ENCODE results near the gene TNRC18.
"Not testable (repeated sequence)": the region's sequence is repeated elsewhere in the genome, so short reads cannot be mapped to it uniquely, and the experiment has no call there.

TNRC18 gene

GRCh38 chr7:5287802-5288201 lies 135.8 kb downstream of the TNRC18 start:
- Histone ChIP-seq H3K9ac (ENCODE audit: low read length in 5 of 5) (no peak overlapping the region), H3K9me3 (ENCODE audit: control insufficient read depth in 5 of 5, low read length in 5 of 5) (no peaks in the 10 kb centered on the region), H3K27me3 (ENCODE audit: control insufficient read depth in 5 of 5, insufficient read depth in 4 of 5, low read length in 5 of 5) (peaks cover 0 to 3% (median 0%) of the 10 kb centered on the region in 5 donors), H3K4me3 (ENCODE audit: low read depth in 1 of 5, low read length in 5 of 5) (no peak overlapping the region), H3K4me1 (ENCODE audit: control insufficient read depth in 5 of 5, insufficient read depth in 5 of 5, low read length in 5 of 5) (peaks cover 0 to 20% (median 17%) of the 10 kb centered on the region in 5 donors), H3K27ac (ENCODE audit: low read depth, low read length) (no peak overlapping the region), H3K36me3 (ENCODE audit: control insufficient read depth in 5 of 5, insufficient read depth in 5 of 5, low read length in 5 of 5) (peaks cover 0 to 21% (median 11%) of the 10 kb centered on the region in 5 donors)

- not testable (repeated sequence) for H3K4me3 ChIP-seq (ENCODE audit: low read depth in 1 of 5, low read length in 5 of 5); H3K9me3 ChIP-seq (ENCODE audit: control insufficient read depth in 5 of 5, low read length in 5 of 5); H3K27me3 ChIP-seq (ENCODE audit: control insufficient read depth in 5 of 5, insufficient read depth in 4 of 5, low read length in 5 of 5); H3K27ac ChIP-seq (ENCODE audit: low read depth, low read length); H3K9ac ChIP-seq (ENCODE audit: low read length in 5 of 5)
- H3K4me1 ChIP-seq (ENCODE audit: control insufficient read depth in 5 of 5, insufficient read depth in 5 of 5, low read length in 5 of 5) = peaks cover 0 to 20% (median 17%) of the 10 kb centered on the region in 5 donors
- peaks cover 0 to 21% (median 11%) of the 10 kb centered on the region in 5 donors for H3K36me3 ChIP-seq (ENCODE audit: control insufficient read depth in 5 of 5, insufficient read depth in 5 of 5, low read length in 5 of 5)
Measured at GRCh38 chr7:5287373-5287772, 136.3 kb downstream of the TNRC18 start.

GRCh38 chr7:5286933-5287332 lies 136.7 kb downstream of the TNRC18 start:
- no peak overlapping the region for H3K9ac ChIP-seq (ENCODE audit: low read length in 5 of 5)
- H3K9me3 ChIP-seq (ENCODE audit: control insufficient read depth in 5 of 5, low read length in 5 of 5) = no peaks in the 10 kb centered on the region
- H3K27ac ChIP-seq (ENCODE audit: low read depth, low read length) = no peak overlapping the region
- H3K36me3 ChIP-seq (ENCODE audit: control insufficient read depth in 5 of 5, insufficient read depth in 5 of 5, low read length in 5 of 5) = peaks cover 0 to 19% (median 11%) of the 10 kb centered on the region in 5 donors
- peaks cover 0 to 3% (median 0%) of the 10 kb centered on the region in 5 donors for H3K27me3 ChIP-seq (ENCODE audit: control insufficient read depth in 5 of 5, insufficient read depth in 4 of 5, low read length in 5 of 5)
- H3K4me1 ChIP-seq (ENCODE audit: control insufficient read depth in 5 of 5, insufficient read depth in 5 of 5, low read length in 5 of 5) = peaks cover 0 to 20% (median 17%) of the 10 kb centered on the region in 5 donors
- H3K4me3 ChIP-seq (ENCODE audit: low read depth in 1 of 5, low read length in 5 of 5) = no peak overlapping the region

GRCh38 chr7:5284304-5285281 lies 139.0 kb downstream of the TNRC18 start:
- Histone ChIP-seq H3K4me3 (ENCODE audit: low read depth in 1 of 5, low read length in 5 of 5) (peak overlapping the region in 3 of 5 donors; percentile 42 to 61 (median 49)), H3K27me3 (ENCODE audit: control insufficient read depth in 5 of 5, insufficient read depth in 4 of 5, low read length in 5 of 5) (peaks cover 0 to 3% (median 0%) of the 10 kb centered on the region in 5 donors), H3K36me3 (ENCODE audit: control insufficient read depth in 5 of 5, insufficient read depth in 5 of 5, low read length in 5 of 5) (peaks cover 0 to 2% (median 0%) of the 10 kb centered on the region in 5 donors), H3K27ac (ENCODE audit: low read depth, low read length) (peak overlapping the region; percentile 30), H3K4me1 (ENCODE audit: control insufficient read depth in 5 of 5, insufficient read depth in 5 of 5, low read length in 5 of 5) (peaks cover 0 to 20% (median 17%) of the 10 kb centered on the region in 5 donors), H3K9me3 (ENCODE audit: control insufficient read depth in 5 of 5, low read length in 5 of 5) (no peaks in the 10 kb centered on the region), H3K9ac (ENCODE audit: low read length in 5 of 5) (peak overlapping the region in 1 of 5 donors; percentile 41)

- Histone ChIP-seq H3K27me3 (ENCODE audit: control insufficient read depth in 5 of 5, insufficient read depth in 4 of 5, low read length in 5 of 5) (peaks cover 0 to 3% (median 0%) of the 10 kb centered on the region in 5 donors), H3K4me1 (ENCODE audit: control insufficient read depth in 5 of 5, insufficient read depth in 5 of 5, low read length in 5 of 5) (peaks cover 0 to 20% (median 17%) of the 10 kb centered on the region in 5 donors), H3K9me3 (ENCODE audit: control insufficient read depth in 5 of 5, low read length in 5 of 5) (no peaks in the 10 kb centered on the region), H3K36me3 (ENCODE audit: control insufficient read depth in 5 of 5, insufficient read depth in 5 of 5, low read length in 5 of 5) (no peaks in the 10 kb centered on the region), H3K4me3 (ENCODE audit: low read depth in 1 of 5, low read length in 5 of 5) (peak overlapping the region in 4 of 5 donors; percentile 22 to 67 (median 52)), H3K27ac (ENCODE audit: low read depth, low read length) (peak overlapping the region; percentile 30), H3K9ac (ENCODE audit: low read length in 5 of 5) (peak overlapping the region in 1 of 5 donors; percentile 52)
Measured at GRCh38 chr7:5283421-5284303, 140.0 kb downstream of the TNRC18 start.

GRCh38 chr7:5282543-5283316 lies 140.9 kb downstream of the TNRC18 start, which contains the start of gene SLC29A4:
Gene SLC29A4 (plus strand): TSS chr7:5282943. CDS start chr7:5287817, 4,874 bp downstream.
- H3K4me3 ChIP-seq (ENCODE audit: low read depth in 1 of 5, low read length in 5 of 5) = peak within 1 kb of the TSS in 4 of 5 donors; percentile 22 to 67 (median 52)
- peaks cover 0 to 20% (median 17%) of the 10 kb centered on the region in 5 donors for H3K4me1 ChIP-seq (ENCODE audit: control insufficient read depth in 5 of 5, insufficient read depth in 5 of 5, low read length in 5 of 5)
- no peaks in the 10 kb centered on the region for H3K9me3 ChIP-seq (ENCODE audit: control insufficient read depth in 5 of 5, low read length in 5 of 5)
- H3K36me3 ChIP-seq (ENCODE audit: control insufficient read depth in 5 of 5, insufficient read depth in 5 of 5, low read length in 5 of 5) = no peaks in the 10 kb centered on the region
- peak within 1 kb of the TSS in 1 of 5 donors; percentile 52 for H3K9ac ChIP-seq (ENCODE audit: low read length in 5 of 5)
- peak within 1 kb of the TSS; percentile 30 for H3K27ac ChIP-seq (ENCODE audit: low read depth, low read length)
- peaks cover 0 to 3% (median 0%) of the 10 kb centered on the region in 5 donors for H3K27me3 ChIP-seq (ENCODE audit: control insufficient read depth in 5 of 5, insufficient read depth in 4 of 5, low read length in 5 of 5)

- not testable (repeated sequence) for H3K27me3 ChIP-seq (ENCODE audit: control insufficient read depth in 5 of 5, insufficient read depth in 4 of 5, low read length in 5 of 5); H3K4me3 ChIP-seq (ENCODE audit: low read depth in 1 of 5, low read length in 5 of 5); H3K9ac ChIP-seq (ENCODE audit: low read length in 5 of 5); H3K9me3 ChIP-seq (ENCODE audit: control insufficient read depth in 5 of 5, low read length in 5 of 5); H3K27ac ChIP-seq (ENCODE audit: low read depth, low read length); H3K36me3 ChIP-seq (ENCODE audit: control insufficient read depth in 5 of 5, insufficient read depth in 5 of 5, low read length in 5 of 5)
- H3K4me1 ChIP-seq (ENCODE audit: control insufficient read depth in 5 of 5, insufficient read depth in 5 of 5, low read length in 5 of 5) = peaks cover 0 to 20% (median 17%) of the 10 kb centered on the region in 5 donors
Measured at GRCh38 chr7:5281598-5282500, 141.8 kb downstream of the TNRC18 start.

- Histone ChIP-seq H3K9me3 (ENCODE audit: control insufficient read depth in 5 of 5, low read length in 5 of 5) (no peaks in the 10 kb centered on the region), H3K4me3 (ENCODE audit: low read depth in 1 of 5, low read length in 5 of 5) (no peak overlapping the region), H3K27ac (ENCODE audit: low read depth, low read length) (no peak overlapping the region), H3K4me1 (ENCODE audit: control insufficient read depth in 5 of 5, insufficient read depth in 5 of 5, low read length in 5 of 5) (peaks cover 0 to 23% (median 14%) of the 10 kb centered on the region in 5 donors), H3K27me3 (ENCODE audit: control insufficient read depth in 5 of 5, insufficient read depth in 4 of 5, low read length in 5 of 5) (peaks cover 0 to 3% (median 0%) of the 10 kb centered on the region in 5 donors), H3K36me3 (ENCODE audit: control insufficient read depth in 5 of 5, insufficient read depth in 5 of 5, low read length in 5 of 5) (no peaks in the 10 kb centered on the region), H3K9ac (ENCODE audit: low read length in 5 of 5) (no peak overlapping the region)
Measured at GRCh38 chr7:5279734-5280133, 143.9 kb downstream of the TNRC18 start.
